Kidney glomerular epithelial cell (primary cell): Measurements from ENCODE around the gene INVS.
A peak's percentile ranks its signal among the peaks of the same experiment; 100 is the strongest.
"Not testable (repeated sequence)": the region's sequence is repeated elsewhere in the genome, so short reads cannot be mapped to it uniquely, and the experiment has no call there.

ENCODE experiments used
- DNase-seq: peaks from one replicate; lab custom pipeline; 2025; lab: John Stamatoyannopoulos, UW

The INVS gene, protein sequence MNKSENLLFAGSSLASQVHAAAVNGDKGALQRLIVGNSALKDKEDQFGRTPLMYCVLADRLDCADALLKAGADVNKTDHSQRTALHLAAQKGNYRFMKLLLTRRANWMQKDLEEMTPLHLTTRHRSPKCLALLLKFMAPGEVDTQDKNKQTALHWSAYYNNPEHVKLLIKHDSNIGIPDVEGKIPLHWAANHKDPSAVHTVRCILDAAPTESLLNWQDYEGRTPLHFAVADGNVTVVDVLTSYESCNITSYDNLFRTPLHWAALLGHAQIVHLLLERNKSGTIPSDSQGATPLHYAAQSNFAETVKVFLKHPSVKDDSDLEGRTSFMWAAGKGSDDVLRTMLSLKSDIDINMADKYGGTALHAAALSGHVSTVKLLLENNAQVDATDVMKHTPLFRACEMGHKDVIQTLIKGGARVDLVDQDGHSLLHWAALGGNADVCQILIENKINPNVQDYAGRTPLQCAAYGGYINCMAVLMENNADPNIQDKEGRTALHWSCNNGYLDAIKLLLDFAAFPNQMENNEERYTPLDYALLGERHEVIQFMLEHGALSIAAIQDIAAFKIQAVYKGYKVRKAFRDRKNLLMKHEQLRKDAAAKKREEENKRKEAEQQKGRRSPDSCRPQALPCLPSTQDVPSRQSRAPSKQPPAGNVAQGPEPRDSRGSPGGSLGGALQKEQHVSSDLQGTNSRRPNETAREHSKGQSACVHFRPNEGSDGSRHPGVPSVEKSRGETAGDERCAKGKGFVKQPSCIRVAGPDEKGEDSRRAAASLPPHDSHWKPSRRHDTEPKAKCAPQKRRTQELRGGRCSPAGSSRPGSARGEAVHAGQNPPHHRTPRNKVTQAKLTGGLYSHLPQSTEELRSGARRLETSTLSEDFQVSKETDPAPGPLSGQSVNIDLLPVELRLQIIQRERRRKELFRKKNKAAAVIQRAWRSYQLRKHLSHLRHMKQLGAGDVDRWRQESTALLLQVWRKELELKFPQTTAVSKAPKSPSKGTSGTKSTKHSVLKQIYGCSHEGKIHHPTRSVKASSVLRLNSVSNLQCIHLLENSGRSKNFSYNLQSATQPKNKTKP

DNA sequence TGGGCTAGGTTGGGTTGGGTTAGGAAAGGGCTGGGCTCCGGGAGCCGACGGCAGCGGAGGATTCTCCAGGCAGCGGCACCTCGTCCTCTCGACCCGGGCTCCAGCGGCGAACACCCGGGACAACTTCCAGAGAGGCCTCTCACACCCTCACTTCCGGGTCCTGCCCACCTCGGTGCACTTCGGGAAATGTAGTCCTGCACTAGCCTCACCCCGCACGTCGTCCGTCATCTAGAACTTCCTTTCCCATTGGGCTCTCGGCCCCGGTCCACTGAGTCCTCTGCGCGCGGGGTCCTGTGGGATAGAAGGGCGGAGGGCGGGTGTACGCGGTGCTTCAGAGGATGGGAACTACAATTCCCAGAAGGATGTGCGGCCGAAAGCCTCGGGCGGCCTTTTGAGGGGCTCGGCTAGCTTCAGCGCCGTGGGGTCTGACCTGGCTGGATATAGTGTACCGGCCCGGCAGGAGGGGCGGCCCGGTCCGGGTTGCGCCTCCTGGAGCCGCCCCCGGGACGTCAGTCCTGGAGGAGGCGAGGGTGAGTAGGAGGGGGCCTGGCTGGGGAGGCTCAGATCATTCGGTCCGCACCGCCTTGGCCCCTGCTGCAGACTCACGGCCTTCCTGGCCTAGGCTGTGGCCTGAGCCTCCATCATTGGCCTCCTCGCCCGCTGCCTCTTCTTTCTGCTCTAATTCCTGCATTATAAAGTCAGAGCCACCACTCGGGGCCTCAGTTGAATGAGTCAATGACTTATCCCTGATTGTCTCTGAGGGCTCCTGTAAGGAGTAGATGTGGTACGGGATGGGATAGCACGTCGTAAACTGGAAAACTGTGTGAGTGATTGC lies at the start of gene INVS, which contains the start of gene ERP44:
Gene INVS (plus strand): TSS at position 357 of the 835 bp plus-strand sequence. CDS start 5,279 bp downstream, outside the sequence.
Gene ERP44 (minus strand): TSS at position 114 of the 835 bp plus-strand sequence. CDS start 160 bp downstream, outside the sequence.
- peak; percentile 98 for DNase-seq

DNA sequence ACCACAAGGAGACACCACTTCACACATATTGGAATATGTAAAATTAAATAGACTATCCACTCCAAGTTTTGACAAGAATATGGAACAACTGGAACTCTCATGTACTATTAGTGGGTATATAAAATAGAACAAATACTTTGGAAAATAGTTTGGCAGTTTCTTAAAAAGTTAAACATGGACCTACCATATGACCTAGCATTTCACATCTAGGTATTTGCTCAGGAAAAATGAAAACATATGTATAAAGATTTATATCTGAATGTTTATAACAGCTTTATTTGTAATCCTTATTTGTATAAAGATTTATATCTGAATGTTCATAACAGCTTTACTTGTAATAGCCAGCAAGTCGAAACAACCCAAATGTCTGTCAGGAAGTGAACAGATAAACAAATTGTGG lies 49.5 kb upstream of the INVS start:
- DNase-seq = no peak

DNA sequence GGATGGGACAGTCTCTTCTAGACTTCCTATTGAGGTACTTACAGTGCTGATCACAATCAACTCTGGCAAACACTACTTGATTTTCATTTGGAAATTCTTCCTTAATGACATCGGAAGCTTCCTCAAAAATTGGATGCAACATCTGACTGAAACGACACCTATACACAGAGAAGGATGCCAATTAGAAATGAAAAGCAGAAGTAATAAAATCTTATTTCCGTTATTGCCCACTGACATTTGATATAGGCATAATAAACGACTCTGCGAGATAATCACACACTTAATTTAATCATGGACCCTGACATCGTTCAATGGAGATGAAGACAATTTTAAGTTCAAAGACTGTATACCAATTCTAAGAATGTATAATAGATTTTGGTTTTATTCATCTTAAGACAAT lies 46.7 kb upstream of the INVS start:
- no peak for DNase-seq

- DNase-seq = no peak
These were observed 42.5 kb upstream of the INVS start for GRCh38 chr9:100056561-100056960.

DNA sequence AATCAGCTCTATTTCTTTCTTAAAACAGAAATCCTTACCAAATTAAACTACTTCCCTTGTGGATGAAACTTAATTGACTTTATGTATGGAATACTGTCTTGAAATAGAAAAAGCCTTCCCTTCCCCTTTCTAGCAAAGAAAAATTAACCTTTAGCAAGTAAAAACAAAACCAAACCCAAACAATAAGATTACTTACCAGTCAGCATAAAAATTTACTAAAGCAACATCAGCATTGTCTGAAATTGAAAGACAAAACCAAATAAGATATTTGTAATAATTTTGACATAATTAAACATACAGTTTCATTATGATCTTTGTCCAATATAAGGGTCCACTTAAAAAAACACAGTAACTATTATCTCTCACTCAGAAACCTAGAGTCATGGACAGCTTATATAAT lies 41.4 kb upstream of the INVS start:
- no peak for DNase-seq

- DNase-seq = no peak
These were observed 40.1 kb upstream of the INVS start for GRCh38 chr9:100058699-100059579.

- not testable (repeated sequence) for DNase-seq
These were observed 36.4 kb upstream of the INVS start for GRCh38 chr9:100062683-100063082.

GRCh38 chr9:100063185-100063584 lies 35.9 kb upstream of the INVS start:
- no peak for DNase-seq

GRCh38 chr9:100064872-100065581 lies 34.0 kb upstream of the INVS start:
- DNase-seq = peak; percentile 11

- DNase-seq = no peak
These were observed 32.5 kb upstream of the INVS start for GRCh38 chr9:100066539-100066938.

DNA sequence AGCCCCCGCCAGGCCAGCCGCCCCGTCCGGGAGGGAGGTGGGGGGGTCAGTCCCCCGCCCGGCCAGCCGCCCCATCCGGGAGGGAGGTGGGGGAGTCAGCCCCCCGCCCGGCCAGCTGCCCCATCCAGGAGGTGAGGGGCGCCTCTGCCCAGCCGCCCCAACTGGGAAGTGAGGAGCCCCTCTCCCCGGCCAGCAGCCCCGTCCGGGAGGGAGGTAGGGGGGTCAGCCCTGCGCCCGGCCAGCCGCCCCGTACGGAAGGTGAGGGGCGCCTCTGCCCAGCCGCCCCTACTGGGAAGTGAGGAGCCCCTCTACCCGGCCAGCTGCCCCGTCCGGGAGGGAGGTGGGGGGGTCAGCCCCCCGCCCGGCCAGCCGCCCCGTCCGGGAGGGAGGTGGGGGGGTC lies 31.1 kb upstream of the INVS start:
- DNase-seq = not testable (repeated sequence)

DNA sequence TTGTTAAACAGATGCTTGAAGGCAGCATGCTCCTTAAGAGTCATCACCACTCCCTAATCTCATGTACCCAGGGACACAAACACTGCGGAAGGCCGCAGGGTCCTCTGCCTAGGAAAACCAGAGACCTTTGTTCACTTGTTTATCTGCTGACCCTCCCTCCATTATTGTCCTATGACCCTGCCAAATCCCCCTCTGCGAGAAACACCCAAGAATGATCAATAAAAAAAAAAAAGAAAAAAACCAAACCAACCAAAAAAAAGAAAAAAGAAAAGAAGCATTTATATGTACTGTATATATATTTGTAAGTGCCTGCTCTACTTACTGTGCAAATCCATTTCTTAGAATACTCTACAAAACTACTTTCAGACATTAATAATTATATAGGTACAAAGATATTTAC lies 30.0 kb upstream of the INVS start:
- not testable (repeated sequence) for DNase-seq

DNA sequence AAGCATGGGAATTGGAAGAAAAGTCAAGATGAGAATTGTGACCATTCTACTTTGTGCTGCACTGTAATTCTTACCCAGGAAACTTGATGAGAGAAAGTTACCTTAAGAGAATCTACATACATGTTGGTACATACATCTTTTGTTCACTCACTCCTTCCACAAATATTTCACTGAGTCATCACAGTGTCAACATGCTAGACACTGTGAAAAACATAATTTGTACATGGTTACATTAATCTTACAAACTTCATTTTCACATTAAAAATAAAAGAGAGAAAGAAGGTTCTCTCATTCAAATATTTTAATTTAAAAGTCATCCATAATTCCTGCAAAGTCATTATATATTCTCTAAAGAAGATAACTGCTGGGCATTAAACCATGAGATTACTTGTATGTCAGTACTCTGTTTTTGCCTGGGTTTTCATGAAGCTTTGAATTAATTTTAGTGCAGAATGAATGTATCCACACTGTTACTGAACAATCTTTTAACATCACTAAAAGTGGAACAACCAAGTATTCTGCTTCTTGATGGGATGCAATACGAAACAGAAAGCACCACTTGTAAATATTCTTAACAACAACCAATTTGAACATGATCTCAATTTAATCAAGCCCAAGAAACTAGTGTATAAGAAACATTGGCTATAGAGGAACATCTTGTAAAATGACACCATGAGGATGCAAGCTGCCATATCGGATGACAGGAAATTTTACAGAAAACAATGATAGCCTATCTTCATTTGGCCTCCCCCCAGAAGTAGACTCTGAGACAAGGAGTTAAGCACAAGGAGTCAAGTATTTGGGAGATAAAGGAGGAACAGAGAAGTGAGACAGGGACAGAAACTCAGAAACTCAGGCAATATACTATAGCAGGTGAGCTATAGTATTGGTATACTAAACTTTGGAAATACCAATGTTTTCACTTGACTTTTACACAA lies 28.7 kb upstream of the INVS start:
- DNase-seq = no peak

GRCh38 chr9:100071271-100071670 lies 27.8 kb upstream of the INVS start:
- DNase-seq = no peak

GRCh38 chr9:100072805-100073204 lies 26.2 kb upstream of the INVS start:
- no peak for DNase-seq

DNA sequence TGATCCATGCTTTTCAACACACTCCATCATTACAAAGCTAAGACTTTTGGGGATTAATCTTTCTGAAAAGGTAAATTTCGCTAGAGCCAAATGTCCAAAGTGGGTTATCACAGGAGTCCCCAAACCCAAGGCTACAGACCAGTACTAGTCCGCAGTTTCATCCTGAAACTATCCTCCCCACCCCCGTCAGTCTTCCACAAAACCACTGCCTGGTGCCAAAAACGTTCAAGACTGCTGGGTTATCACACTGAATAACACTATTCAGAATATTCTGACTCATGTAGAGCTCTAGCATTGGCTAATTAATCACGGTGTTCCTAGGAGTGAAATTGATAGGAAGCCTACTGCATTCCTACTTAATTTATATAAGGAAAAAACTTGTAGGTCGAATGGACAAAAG lies 24.9 kb upstream of the INVS start:
- DNase-seq = no peak

DNA sequence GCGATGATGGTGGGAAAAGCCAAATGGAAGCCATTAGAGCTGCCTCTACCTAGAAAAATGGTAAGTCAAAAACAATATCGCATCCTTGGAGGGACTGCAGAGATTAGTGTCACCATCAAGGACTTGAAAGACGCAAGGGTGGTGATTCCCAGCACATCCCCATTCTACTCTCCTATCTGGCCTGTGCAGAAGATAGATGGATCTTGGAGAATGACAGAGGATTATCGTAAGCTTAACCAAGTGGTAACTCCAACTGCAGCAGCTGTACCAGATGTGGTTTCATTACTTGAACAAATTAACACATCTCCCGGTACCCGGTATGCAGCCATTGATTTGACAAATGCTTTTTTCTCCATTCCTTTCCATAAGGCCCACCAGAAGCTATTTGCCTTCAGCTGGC lies 24.1 kb upstream of the INVS start:
- DNase-seq = no peak

DNA sequence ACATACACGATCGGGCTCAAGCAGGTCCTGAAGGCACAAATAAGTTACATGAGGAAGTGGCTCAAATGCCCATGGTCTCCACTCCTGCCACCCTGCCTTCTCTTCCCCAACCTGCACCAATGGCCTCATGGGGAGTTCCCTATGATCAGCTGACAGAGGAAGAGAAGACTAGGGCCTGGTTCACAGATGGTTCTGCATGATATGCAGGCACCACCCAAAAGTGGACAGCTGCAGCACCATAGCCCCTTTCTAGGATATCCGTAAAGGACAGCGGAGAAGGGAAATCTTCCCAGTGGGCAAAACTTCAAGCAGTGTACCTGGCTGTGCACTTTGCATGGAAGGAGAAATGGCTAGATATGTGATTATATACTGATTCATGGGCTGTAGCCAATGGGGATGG lies 22.8 kb upstream of the INVS start:
- not testable (repeated sequence) for DNase-seq

DNA sequence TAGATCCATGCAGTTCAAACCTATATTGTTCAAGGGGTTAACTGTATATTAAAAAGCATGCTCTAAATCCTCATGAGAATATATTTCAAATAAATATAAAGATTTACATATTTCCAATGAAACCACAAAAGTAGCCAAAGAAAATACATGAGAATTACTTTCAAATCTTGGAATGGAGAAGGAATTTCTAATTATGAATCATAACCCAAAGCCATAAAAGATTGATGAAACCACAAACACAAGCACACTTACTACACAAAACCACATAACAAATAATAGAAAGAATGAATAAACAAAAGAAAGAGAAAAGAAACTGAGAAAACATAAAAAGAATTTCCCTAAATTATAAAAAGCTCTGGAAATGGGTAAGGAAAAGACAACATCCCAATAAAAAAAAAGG lies 16.3 kb upstream of the INVS start:
- DNase-seq = no peak
